Prostate gland (tissue), 2 donors: ENCODE results near the gene TXNRD2.

Experiments
- CTCF ChIP-seq, 4 experiments: fragments of 200-600 bp in 2 of 4; fragments of 450-650 bp in 2 of 4; sonication (generic) in 2 of 4; IDR thresholded peaks; 1 replicate in 3 of 4; 2 replicates in 1 of 4; pipeline ENCODE4 v1.5.1; 2016 to 2019; ENCODE audit warnings: antibody characterized with exemption in 4 of 4, mild to moderate bottlenecking in 2 of 4, moderate library complexity in 2 of 4
- POLR2A ChIP-seq: fragments of 450-650 bp; IDR thresholded peaks from one replicate; pipeline ENCODE4 v1.6.1; 2016; ENCODE audit warnings: antibody characterized with exemption, mild to moderate bottlenecking
- POLR2AphosphoS5 ChIP-seq: sonication (generic); formaldehyde crosslinking; IDR thresholded peaks from one replicate; pipeline ENCODE4 v1.6.1; 2017; ENCODE audit warnings: antibody characterized with exemption

DNA sequence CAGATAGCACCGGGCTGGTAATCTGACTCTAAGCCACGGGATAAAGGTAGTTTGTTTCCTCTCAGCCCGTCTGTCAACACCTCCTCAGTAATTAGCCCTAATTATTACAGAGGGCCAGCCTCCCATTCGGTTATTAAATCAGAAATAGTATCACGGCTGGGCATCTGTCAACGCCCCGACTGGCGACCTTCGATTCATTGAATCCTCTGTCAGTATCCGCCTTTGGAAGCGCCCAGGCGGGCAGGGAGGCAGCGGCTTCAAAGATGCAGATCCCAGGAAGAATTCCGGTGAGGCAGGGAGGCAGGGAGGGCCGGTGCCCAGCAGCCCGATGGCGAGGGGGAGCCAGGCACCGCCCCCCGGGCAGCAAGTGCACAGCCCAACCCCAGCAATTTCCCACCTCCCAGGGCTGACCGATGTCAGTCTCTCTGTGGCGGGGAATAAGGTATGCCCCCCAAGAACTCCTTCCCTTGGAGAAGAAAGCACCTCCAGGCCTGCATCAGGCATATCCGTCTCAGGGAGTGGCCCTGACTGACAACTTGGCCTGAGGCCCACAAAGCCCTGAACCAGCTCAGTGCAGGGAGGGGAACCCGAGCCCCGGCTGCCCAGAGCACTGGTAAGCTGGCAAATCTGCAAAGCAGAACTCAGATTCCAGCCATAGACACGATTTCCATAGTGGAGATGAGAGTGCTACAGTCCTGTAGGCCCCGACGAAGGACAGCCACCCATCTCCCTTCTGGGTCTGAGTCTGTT lies 98.3 kb downstream of the TXNRD2 start:
- no peak for TF ChIP-seq CTCF (IDR thresholded peaks at IDR 0.05)
- no peak for TF ChIP-seq POLR2AphosphoS5
- no peak for TF ChIP-seq POLR2A
